Measurements from ENCODE around the gene FAM135A. TPM values are rescaled to one million over a fixed set of nuclear protein-coding genes. Genes with fewer than 3 reads are reported as not detected.

FAM135A gene
- total RNA-seq, 2 donors from 2014 or later = 36.4 to 54.8 TPM

GRCh38 chr6:70411542-70412251, 1.6 kb upstream of the FAM135A start:
- intact Hi-C loops (cut with DNase I) = loop anchor here (10.0 kb wide), 1 partner anchor 263 kb away; no protein-coding TSS in a partner anchor
- Histone ChIP-seq H3K9ac (ENCODE audit: low read depth in 2 of 2, low read length in 2 of 2) (peak overlapping the region in 1 of 2 donors; percentile 97), H3K4me3 (no peak overlapping the region), H3K4me1 (peaks cover 3% of the 10 kb centered on the region), H3K27ac (peak overlapping the region; percentile 87), H3K36me3 (no peaks in the 10 kb centered on the region), H3K27me3 (no peaks in the 10 kb centered on the region), H3K9me3 (no peaks in the 10 kb centered on the region)
- DNase-seq = peak; percentile 61
- no peak for TF ChIP-seq CTCF (IDR thresholded peaks at IDR 0.05)

DNA sequence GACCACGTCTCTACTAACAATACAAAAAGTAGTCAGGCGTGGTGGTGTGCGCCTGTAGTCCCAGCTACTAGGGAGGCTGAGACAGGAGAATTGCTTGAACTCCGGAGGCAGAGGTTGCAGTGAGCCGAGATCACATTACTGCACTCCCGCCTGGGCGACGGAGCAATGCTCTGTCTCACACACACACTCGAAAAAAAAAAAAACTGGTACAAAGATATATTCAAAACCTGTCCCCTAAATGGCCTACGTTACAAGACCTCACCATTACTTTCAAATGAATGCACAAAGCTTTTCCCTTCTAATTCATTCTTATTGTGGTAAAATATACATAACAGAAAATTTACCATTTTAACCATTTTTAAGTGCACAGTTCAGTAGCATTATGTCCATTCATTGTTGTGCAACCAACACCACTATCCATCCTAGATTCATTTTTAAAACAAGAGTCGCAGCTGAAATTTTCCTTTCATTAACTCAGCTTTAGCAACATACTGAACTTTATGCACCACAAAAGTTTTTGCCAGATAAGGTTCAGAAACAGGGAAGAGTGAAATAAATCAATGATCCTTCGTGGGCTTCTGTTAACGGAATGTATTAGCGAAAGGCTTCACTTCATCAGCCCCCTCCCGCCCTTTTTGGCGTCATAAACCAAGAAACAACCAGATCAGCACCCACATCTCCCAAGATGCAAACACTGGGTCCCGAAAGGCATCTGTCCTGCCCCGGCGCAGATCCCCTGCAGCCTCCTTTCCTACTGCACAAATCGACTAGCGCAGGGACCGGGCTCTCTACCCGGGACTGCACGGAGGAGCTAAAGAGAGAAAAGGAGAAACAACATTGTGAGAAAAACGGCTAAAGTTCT, 825 bp upstream of the FAM135A start:
- no peak for DNase-seq
- Histone ChIP-seq H3K27ac (peak overlapping the region; percentile 87), H3K27me3 (no peaks in the 10 kb centered on the region), H3K4me1 (peaks cover 3% of the 10 kb centered on the region), H3K36me3 (no peaks in the 10 kb centered on the region), H3K4me3 (peak overlapping the region; percentile 87), H3K9ac (ENCODE audit: low read depth in 2 of 2, low read length in 2 of 2) (peak overlapping the region; percentile 69 to 97), H3K9me3 (no peaks in the 10 kb centered on the region)
- TF ChIP-seq CTCF (IDR thresholded peaks at IDR 0.05) = no peak
- intact Hi-C loops (cut with DNase I) = loop anchor here (10.0 kb wide), 1 partner anchor 262 kb away; no protein-coding TSS in a partner anchor

- peak; percentile 42 for DNase-seq
- H3K36me3 ChIP-seq = no peaks in the 10 kb centered on the region
- no peaks in the 10 kb centered on the region for H3K27me3 ChIP-seq
- no peak for TF ChIP-seq CTCF (IDR thresholded peaks at IDR 0.05)
- peak overlapping the region; percentile 87 for H3K27ac ChIP-seq
- H3K9me3 ChIP-seq = no peaks in the 10 kb centered on the region
- H3K9ac ChIP-seq (ENCODE audit: low read depth in 2 of 2, low read length in 2 of 2) = peak overlapping the region; percentile 95 to 97
- intact Hi-C loops (cut with DNase I) = loop anchor here (10.0 kb wide), 1 partner anchor 261 kb away; no protein-coding TSS in a partner anchor
- H3K4me1 ChIP-seq = peaks cover 3% of the 10 kb centered on the region
- H3K4me3 ChIP-seq = peak overlapping the region; percentile 87
These were observed 735 bp downstream of the FAM135A start for GRCh38 chr6:70413992-70414494.

DNA sequence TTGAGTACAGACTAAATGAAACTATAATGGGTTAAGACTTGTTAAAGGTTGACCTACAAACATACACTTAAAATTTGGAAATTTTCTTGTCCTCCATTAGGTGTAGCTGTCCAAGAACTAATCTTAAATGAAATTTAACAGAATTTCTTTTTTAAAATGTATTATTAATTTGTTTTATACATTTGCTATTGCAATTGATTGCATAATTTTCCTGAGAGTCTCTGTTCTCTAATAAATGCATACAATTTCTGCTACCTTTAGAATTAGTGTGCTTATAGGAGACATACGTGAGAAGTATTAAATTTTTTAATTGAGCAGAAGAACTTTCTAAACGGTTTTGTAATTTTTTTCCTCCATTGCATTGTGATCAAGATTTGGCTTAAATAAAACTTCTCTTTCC, 1.5 kb downstream of the FAM135A start:
- Histone ChIP-seq H3K9ac (ENCODE audit: low read depth in 2 of 2, low read length in 2 of 2) (peak overlapping the region; percentile 1 to 97), H3K9me3 (no peaks in the 10 kb centered on the region), H3K4me1 (peaks cover 3% of the 10 kb centered on the region), H3K27ac (peak overlapping the region; percentile 87), H3K36me3 (no peaks in the 10 kb centered on the region), H3K27me3 (no peaks in the 10 kb centered on the region), H3K4me3 (peak overlapping the region; percentile 87)
- no peak for DNase-seq
- no peak for TF ChIP-seq CTCF (IDR thresholded peaks at IDR 0.05)
- intact Hi-C loops (cut with DNase I) = loop anchor here (10.0 kb wide), 1 partner anchor 260 kb away; no protein-coding TSS in a partner anchor

GRCh38 chr6:70415247-70415646, 1.9 kb downstream of the FAM135A start:
- peak overlapping the region; percentile 87 for H3K4me3 ChIP-seq

More at GRCh38 chr6:70415247-70415646, 1.9 kb downstream of the FAM135A start:
- TF ChIP-seq CTCF (IDR thresholded peaks at IDR 0.05) = no peak
- no peaks in the 10 kb centered on the region for H3K36me3 ChIP-seq
- no peaks in the 10 kb centered on the region for H3K27me3 ChIP-seq
- intact Hi-C loops (cut with DNase I) = loop anchor here (10.0 kb wide), 1 partner anchor 260 kb away; no protein-coding TSS in a partner anchor
- no peak overlapping the region for H3K27ac ChIP-seq
- DNase-seq = no peak
- H3K9me3 ChIP-seq = no peaks in the 10 kb centered on the region
- H3K4me1 ChIP-seq = peaks cover 3% of the 10 kb centered on the region
- peak overlapping the region in 1 of 2 donors; percentile 34 for H3K9ac ChIP-seq (ENCODE audit: low read depth in 2 of 2, low read length in 2 of 2)

Measured in colonic mucosa (tissue), 4 donors.